ENCODE data around the gene PASK. TPM values are rescaled to one million over a fixed set of nuclear protein-coding genes. Genes with fewer than 3 reads are reported as not detected.

Gene PASK
- polyA plus RNA-seq, 1 donor from 2014 or later: 26.0 TPM

DNA sequence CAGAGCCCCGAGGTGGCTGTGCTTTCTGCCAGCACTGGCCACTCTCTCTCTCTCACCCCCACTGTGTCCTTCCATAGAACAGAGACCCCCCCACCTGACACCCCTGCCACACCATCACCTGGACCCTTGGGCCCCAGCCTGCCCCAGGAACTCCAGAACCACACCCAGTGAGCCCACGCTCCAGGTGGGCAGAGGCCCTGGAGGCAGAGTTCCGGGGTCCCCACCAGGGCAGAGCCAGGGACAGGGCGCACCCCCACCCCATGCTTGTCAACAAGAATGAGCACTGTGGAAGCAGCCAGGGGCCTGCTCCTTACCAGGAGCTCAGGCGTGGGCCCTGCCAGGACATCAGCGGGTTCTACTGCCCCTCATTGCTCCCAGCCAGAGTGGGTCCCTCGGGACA is 14.6 kb downstream of the PASK start:
- H3K9ac ChIP-seq (ENCODE audit: low read length): no peak overlapping the region
- no peaks in the 10 kb centered on the region for H3K9me2 ChIP-seq (ENCODE audit: insufficient read depth, low read length)
- H3K36me3 ChIP-seq (ENCODE audit: insufficient read depth, low read length): no peaks in the 10 kb centered on the region
- no peak overlapping the region for H3K4me2 ChIP-seq (ENCODE audit: low read length)
- no peak for TF ChIP-seq EP300 (conservative IDR thresholded peaks at IDR 0.05; ENCODE audit: poor library complexity, severe bottlenecking)
- TF ChIP-seq RAD21 (conservative IDR thresholded peaks at IDR 0.05): no peak
- no peak for TF ChIP-seq TAF1 (IDR thresholded peaks at IDR 0.05; ENCODE audit: low read depth)
- no peak for TF ChIP-seq SMC3 (conservative IDR thresholded peaks at IDR 0.05; ENCODE audit: poor library complexity)
- TF ChIP-seq POLR2AphosphoS5 (IDR thresholded peaks at IDR 0.05): no peak
- TF ChIP-seq, protein P1, sequence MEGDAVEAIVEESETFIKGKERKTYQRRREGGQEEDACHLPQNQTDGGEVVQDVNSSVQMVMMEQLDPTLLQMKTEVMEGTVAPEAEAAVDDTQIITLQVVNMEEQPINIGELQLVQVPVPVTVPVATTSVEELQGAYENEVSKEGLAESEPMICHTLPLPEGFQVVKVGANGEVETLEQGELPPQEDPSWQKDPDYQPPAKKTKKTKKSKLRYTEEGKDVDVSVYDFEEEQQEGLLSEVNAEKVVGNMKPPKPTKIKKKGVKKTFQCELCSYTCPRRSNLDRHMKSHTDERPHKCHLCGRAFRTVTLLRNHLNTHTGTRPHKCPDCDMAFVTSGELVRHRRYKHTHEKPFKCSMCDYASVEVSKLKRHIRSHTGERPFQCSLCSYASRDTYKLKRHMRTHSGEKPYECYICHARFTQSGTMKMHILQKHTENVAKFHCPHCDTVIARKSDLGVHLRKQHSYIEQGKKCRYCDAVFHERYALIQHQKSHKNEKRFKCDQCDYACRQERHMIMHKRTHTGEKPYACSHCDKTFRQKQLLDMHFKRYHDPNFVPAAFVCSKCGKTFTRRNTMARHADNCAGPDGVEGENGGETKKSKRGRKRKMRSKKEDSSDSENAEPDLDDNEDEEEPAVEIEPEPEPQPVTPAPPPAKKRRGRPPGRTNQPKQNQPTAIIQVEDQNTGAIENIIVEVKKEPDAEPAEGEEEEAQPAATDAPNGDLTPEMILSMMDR (IDR thresholded peaks at IDR 0.05; ENCODE audit: poor library complexity, severe bottlenecking): no peak
- no peak for TF ChIP-seq EZH2 (IDR thresholded peaks at IDR 0.05; ENCODE audit: borderline replicate concordance, insufficient read depth, low read length, poor library complexity, severe bottlenecking)
- TF ChIP-seq MXI1 (conservative IDR thresholded peaks at IDR 0.05; ENCODE audit: poor library complexity, severe bottlenecking): no peak
- TF ChIP-seq, protein P2, sequence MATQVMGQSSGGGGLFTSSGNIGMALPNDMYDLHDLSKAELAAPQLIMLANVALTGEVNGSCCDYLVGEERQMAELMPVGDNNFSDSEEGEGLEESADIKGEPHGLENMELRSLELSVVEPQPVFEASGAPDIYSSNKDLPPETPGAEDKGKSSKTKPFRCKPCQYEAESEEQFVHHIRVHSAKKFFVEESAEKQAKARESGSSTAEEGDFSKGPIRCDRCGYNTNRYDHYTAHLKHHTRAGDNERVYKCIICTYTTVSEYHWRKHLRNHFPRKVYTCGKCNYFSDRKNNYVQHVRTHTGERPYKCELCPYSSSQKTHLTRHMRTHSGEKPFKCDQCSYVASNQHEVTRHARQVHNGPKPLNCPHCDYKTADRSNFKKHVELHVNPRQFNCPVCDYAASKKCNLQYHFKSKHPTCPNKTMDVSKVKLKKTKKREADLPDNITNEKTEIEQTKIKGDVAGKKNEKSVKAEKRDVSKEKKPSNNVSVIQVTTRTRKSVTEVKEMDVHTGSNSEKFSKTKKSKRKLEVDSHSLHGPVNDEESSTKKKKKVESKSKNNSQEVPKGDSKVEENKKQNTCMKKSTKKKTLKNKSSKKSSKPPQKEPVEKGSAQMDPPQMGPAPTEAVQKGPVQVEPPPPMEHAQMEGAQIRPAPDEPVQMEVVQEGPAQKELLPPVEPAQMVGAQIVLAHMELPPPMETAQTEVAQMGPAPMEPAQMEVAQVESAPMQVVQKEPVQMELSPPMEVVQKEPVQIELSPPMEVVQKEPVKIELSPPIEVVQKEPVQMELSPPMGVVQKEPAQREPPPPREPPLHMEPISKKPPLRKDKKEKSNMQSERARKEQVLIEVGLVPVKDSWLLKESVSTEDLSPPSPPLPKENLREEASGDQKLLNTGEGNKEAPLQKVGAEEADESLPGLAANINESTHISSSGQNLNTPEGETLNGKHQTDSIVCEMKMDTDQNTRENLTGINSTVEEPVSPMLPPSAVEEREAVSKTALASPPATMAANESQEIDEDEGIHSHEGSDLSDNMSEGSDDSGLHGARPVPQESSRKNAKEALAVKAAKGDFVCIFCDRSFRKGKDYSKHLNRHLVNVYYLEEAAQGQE (IDR thresholded peaks at IDR 0.05; ENCODE audit: borderline replicate concordance): no peak
- no peak overlapping the region for H3K27ac ChIP-seq (ENCODE audit: low read length)
- H2AFZ ChIP-seq (ENCODE audit: low read depth, low read length): no peak overlapping the region
- H3K79me2 ChIP-seq (replicated peaks; ENCODE audit: insufficient read depth, low read length): no peaks in the 10 kb centered on the region
- no peaks in the 10 kb centered on the region for H3F3A ChIP-seq (ENCODE audit: insufficient read depth, low read length, poor library complexity, severe bottlenecking)
- H3K9me3 ChIP-seq (ENCODE audit: low read length): no peaks in the 10 kb centered on the region
- no peaks in the 10 kb centered on the region for H3K27me3 ChIP-seq (ENCODE audit: insufficient read depth, low read depth, low read length)
- no peaks in the 10 kb centered on the region for H4K20me1 ChIP-seq (ENCODE audit: insufficient read depth)
- no peak overlapping the region for H3K4me3 ChIP-seq (ENCODE audit: low read length)

DNA sequence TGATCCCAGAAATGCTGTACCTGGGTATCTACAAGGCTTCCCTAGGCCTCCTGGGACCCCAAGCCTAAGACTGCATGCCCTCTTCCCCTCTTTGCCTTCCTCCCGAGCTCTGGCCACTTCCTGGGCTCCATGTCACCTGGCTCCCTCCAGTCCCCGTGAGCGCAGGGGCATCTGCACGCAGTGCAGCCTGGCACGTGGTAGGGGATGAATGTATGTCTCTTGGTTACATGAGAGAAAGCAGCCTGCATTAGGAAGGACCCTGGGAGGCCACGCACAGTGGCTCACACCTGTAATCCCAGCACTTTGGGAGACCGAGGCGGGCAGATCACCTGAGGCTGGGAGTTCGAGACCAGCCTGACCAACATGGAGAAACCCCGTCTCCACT is 15.8 kb downstream of the PASK start:
- no peak overlapping the region for H3K4me2 ChIP-seq (ENCODE audit: low read length)
- H3F3A ChIP-seq (ENCODE audit: insufficient read depth, low read length, poor library complexity, severe bottlenecking): no peaks in the 10 kb centered on the region
- H3K27ac ChIP-seq (ENCODE audit: low read length): no peak overlapping the region
- no peak overlapping the region for H2AFZ ChIP-seq (ENCODE audit: low read depth, low read length)
- H3K9ac ChIP-seq (ENCODE audit: low read length): no peak overlapping the region
- H3K79me2 ChIP-seq (replicated peaks; ENCODE audit: insufficient read depth, low read length): no peaks in the 10 kb centered on the region
- H3K27me3 ChIP-seq (ENCODE audit: insufficient read depth, low read depth, low read length): no peaks in the 10 kb centered on the region
- H4K20me1 ChIP-seq (ENCODE audit: insufficient read depth): no peaks in the 10 kb centered on the region
- H3K9me3 ChIP-seq (ENCODE audit: low read length): no peaks in the 10 kb centered on the region
- TF ChIP-seq SMC3 (conservative IDR thresholded peaks at IDR 0.05; ENCODE audit: poor library complexity): no peak
- no peak for TF ChIP-seq TAF1 (IDR thresholded peaks at IDR 0.05; ENCODE audit: low read depth)
- TF ChIP-seq POLR2AphosphoS5 (IDR thresholded peaks at IDR 0.05): no peak
- TF ChIP-seq, protein P1 (IDR thresholded peaks at IDR 0.05; ENCODE audit: poor library complexity, severe bottlenecking): no peak
- TF ChIP-seq, protein P2 (IDR thresholded peaks at IDR 0.05; ENCODE audit: borderline replicate concordance): no peak
- TF ChIP-seq EZH2 (IDR thresholded peaks at IDR 0.05; ENCODE audit: borderline replicate concordance, insufficient read depth, low read length, poor library complexity, severe bottlenecking): no peak
- no peak overlapping the region for H3K4me3 ChIP-seq (ENCODE audit: low read length)
- H3K9me2 ChIP-seq (ENCODE audit: insufficient read depth, low read length): no peaks in the 10 kb centered on the region
- no peaks in the 10 kb centered on the region for H3K36me3 ChIP-seq (ENCODE audit: insufficient read depth, low read length)
